ENCODE data around the gene ZNF747.

- no peak for TF ChIP-seq EZH2 (IDR thresholded peaks at IDR 0.05; ENCODE audit: low read length, unreplicated experiment)
- TF ChIP-seq CTCF (conservative IDR thresholded peaks at IDR 0.05; ENCODE audit: low read depth, low read length), result no peak
These were observed 42.8 kb downstream of the ZNF747 start for GRCh38 chr16:30491744-30492308.
